Posterior vena cava (tissue), 2 donors: Measurements from ENCODE around the gene NT5DC2. TPM values are rescaled to one million over a fixed set of nuclear protein-coding genes. Genes with fewer than 3 reads are reported as not detected.

Experiments used
- DNase-seq: peaks from one replicate; pipeline ENCODE4 v3.0.0-alpha.2; 2020; ENCODE audit warnings: low spot score
- intact Hi-C, 2 donors: fragments of 100-400 bp; cut with DNase I; formaldehyde crosslinking; loops; one replicate each; pipeline versions ENCODE4 v1.14.1 to v1.14.2; 2022 to 2023
- total RNA-seq, 2 donors: library from RNA; stranded (reverse); fragmentation: NEBNext Ultra II Directional; extraction: Animal tissue kit (Norgen Biotek cat#: 25700); gene quantifications; one replicate each; pipeline ENCODE4 v1.2.1, GENCODE V29; 2021
- donor health status: DM: yes; HTN: yes; CAD: no.
- donor health status: DM: yes; HTN: yes; CAD: no.

NT5DC2 gene
- total RNA-seq, 2 donors from 2014 or later, result 42.7 to 48.6 TPM

DNA sequence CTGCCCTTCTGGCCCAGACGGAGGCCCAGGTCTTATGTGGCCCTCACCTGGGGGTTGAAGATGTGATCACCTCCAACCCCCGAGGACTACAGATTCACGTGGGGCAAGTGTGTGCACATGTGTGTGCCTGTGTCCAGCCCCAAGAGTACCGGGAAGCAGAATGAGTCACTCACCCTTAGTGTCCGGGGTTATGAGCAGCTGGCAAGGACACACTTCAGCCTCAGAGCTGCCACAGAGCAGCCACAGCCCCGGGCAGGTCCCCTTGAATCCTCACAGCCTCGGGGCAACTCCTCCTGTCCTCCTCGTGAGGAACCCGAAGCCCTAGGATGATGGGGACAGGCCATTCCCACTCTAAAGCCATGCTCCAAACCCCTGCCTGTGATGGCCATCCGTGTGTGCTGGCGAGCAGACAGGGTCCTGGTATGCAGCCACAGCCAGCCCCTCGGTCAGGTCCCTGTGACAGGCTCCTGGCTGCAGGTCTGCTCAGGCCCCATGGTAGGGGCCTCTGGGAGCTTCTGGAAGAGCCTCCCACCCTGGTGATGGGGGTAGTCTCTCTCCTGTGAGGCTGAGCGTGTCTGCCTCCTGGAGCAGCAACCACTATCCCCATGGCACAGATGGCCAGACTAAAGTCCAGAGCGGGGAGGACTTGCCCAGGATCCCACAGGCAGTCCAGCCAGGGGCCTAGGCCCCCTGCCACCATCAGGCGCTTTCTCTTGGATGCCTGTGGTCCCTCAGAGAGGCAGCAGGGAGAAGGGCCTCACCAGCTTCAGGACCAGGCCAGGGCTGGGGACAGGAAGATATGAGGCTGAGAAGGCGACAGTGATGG is 37.7 kb downstream of the NT5DC2 start:
- intact Hi-C loops, result no loop called here
- no peak for DNase-seq

DNA sequence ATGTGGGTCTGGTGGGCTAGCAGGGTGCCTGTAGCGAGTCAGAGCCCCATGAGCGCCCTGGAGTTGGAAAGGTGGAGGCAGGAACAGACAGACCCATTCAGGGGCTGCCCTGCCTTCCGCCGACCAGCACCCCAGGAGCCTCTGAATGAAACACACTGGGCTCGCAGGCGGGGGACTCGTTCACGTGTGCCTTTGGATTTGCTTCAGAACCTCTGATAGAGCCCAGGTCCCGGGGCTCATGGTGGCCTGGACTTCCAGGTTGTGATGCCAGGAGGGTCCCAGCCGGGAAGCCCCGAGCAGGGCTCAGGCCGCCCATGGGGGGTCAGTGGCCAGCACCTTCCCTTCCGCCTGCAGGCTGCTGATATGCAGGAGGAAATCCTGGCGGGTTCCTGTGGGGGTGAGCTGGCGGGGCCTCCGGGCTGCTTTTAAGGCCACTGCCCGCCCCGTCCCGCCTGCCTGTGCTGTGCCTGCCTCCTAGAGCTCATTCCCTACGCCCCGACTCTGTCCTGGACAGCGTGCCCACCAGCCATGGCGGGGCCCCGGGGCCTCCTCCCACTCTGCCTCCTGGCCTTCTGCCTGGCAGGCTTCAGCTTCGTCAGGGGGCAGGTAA is 38.7 kb downstream of the NT5DC2 start, which contains the start of gene STAB1:
TSS of gene STAB1 (plus strand) at position 453 of the 610 bp plus-strand sequence. CDS start at position 529, 76 bp downstream.
- DNase-seq, result peak; percentile 93
- intact Hi-C loops, result no loop called here

DNA sequence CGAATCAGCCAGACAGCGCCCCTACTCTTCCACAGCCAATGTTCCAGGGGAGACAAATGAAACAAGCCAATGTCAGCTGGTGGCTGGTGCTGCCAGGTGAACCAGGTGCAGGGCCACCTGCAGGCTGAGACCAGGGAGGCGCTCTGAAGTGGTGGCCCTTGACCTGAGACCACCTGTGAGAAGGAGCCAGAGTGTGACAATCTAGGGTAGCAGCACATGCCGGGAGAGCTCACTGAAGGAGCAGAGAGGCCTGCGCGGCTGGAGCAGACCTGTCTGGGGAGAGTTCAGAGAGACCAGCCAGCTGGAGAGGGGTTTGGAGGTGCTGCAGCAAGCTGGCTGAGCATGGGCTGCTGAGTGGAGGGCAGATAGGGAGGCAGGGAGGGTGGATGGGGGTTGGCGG is 39.2 kb downstream of the NT5DC2 start:
- DNase-seq, result no peak
- intact Hi-C loops, result no loop called here

DNA sequence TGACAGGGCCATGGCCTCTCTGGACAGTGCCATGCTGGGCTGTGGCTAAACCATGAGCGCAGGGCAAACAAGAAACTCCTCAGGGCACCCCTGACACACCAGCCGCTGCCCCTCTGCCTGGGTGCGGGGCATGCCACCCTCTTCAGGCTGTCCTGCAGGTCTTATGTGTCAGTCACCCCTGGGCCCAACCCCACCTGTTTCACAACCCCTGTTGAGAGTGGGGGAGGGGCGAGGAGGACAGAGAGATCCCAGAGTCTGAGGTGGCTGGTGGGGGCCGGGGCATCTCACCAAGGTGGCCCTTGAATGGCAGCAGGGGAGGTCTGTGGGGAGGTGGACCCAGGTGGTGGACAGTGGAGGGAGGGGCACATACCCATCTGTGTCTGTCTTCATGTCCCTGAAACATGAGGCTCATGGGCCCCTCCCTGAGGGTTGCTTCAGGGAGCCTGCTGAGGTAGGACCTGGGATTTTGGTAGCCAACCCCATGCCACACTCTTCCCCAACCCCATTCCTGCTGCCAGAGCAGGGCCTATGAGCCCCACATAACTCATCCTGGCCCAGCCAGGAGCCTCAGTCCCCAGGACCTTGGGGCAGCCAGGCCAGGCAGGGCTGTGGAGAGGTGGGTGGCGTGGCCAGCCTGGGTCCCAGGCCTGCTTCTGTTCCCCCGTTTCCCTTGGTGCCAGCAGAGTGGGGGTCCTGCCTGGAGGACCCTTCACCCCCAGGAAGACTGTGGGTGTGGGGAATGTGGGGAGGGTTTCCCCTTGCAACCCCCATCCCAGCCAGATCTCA is 40.2 kb downstream of the NT5DC2 start:
- intact Hi-C loops, result no loop called here
- no peak for DNase-seq

DNA sequence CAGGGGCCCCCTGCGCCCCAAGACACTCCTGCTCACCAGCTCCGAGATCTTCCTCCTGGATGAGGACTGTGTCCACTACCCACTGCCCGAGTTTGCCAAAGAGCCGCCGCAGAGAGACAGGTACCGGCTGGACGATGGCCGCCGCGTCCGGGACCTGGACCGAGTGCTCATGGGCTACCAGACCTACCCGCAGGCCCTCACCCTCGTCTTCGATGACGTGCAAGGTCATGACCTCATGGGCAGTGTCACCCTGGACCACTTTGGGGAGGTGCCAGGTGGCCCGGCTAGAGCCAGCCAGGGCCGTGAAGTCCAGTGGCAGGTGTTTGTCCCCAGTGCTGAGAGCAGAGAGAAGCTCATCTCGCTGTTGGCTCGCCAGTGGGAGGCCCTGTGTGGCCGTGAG is 41.6 kb downstream of the NT5DC2 start:
- DNase-seq, result no peak
- intact Hi-C loops, result no loop called here

DNA sequence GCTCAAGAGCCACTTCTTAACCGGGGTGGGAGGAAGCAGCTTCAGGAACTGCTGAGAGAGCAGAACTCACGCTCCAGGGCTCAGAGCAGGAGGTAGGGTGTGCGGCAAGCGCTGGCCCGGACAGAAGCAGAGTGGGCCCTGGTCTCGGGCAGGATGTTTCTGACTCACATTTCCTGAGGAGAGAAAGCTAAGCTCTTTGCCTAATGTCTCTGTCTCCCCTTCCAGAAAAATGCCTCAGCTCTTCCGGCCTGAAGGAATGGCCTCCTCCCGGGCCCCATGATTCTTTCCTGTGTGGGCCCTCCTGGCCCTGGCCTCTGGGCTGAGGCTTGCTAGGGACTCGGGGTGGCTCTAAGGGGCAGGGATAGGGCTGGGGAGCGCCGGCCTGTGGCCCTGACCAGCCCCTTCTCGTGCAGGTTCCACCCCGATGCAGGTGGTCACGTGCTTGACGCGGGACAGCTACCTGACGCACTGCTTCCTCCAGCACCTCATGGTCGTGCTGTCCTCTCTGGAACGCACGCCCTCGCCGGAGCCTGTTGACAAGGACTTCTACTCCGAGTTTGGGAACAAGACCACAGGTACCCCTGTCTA is 42.6 kb downstream of the NT5DC2 start:
- intact Hi-C loops, result no loop called here
- DNase-seq, result no peak

DNA sequence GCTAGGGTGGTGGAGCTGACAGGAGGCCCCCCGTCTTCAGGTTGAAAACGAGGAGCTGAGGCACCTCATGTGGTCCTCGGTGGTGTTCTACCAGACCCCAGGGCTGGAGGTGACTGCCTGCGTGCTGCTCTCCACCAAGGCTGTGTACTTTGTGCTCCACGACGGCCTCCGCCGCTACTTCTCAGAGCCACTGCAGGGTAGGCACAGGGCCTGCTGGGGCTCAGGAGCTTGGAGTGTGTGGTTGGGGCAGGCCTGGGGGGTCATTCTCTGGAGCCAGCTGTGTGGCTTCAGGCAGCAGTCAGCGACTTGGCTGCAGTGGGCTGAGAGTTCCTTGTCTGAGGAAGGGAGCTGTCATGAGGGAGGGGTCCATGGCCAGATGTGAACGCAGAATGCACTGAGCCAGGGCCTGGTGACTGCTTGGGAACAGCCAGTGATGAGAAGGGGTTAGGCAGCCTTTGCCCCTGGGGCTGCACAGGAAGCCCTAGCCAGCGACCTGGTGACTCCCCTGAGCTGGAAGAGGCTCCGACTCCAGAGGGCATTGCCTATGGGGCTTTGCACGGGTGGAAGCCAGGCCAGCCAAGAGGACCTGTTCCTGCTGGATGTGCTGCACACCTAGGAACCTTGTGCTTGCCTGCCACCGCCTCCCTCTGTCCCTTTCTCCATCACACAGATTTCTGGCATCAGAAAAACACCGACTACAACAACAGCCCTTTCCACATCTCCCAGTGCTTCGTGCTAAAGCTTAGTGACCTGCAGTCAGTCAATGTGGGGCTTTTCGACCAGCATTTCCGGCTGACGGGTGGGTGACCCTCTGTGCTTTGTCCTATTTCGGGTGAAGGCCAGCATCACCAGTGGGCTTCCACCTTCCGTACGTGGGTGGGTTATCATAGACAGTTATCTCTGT is 43.4 kb downstream of the NT5DC2 start:
- intact Hi-C loops, result no loop called here
- DNase-seq, result no peak

DNA sequence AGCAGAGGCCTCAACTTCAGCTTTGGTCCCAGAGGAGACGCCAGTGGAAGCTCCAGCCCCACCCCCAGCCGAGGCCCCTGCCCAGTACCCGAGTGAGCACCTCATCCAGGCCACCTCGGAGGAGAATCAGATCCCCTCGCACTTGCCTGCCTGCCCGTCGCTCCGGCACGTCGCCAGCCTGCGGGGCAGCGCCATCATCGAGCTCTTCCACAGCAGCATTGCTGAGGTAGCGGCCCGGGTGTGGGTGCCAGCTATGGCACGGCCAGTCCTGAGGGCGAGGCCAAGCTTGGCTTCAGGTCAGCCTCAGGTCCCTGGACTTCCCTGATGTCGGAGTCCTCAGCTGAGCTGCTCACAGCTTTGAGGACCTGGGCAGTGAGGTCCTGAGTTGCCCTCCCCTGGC is 44.2 kb downstream of the NT5DC2 start:
- no peak for DNase-seq
- intact Hi-C loops, result no loop called here

DNA sequence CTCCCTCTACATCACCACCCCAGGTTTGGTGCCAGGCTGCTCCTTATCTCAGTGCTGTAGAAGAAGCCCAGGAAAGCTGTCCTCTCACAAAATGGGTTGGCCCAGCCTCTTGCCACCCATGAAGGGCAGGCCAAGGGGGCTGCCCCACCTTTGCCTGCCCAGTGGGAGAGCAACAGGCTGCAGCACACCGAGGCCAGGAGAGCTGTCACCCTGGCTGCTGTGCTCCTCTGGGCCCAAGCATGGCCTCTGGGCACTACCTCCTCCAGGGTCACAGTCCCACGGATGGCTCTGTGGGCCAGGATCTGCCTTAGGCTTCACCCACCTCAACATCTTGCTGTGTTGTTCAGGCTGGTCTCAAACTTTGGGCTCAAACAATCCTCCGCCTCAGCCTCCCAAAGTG is 44.9 kb downstream of the NT5DC2 start:
- DNase-seq, result no peak
- intact Hi-C loops, result no loop called here

DNA sequence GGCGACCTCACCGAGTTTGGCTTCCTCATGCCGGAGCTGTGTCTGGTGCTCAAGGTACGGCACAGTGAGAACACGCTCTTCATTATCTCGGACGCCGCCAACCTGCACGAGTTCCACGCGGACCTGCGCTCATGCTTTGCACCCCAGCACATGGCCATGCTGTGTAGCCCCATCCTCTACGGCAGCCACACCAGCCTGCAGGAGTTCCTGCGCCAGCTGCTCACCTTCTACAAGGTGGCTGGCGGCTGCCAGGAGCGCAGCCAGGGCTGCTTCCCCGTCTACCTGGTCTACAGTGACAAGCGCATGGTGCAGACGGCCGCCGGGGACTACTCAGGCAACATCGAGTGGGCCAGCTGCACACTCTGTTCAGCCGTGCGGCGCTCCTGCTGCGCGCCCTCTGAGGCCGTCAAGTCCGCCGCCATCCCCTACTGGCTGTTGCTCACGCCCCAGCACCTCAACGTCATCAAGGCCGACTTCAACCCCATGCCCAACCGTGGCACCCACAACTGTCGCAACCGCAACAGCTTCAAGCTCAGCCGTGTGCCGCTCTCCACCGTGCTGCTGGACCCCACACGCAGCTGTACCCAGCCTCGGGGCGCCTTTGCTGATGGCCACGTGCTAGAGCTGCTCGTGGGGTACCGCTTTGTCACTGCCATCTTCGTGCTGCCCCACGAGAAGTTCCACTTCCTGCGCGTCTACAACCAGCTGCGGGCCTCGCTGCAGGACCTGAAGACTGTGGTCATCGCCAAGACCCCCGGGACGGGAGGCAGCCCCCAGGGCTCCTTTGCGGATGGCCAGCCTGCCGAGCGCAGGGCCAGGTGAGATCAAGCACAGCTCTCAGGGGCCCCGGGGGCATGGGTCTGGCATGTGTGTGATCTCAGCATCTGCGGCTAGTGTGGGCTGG is 45.6 kb downstream of the NT5DC2 start:
- intact Hi-C loops, result no loop called here
- no peak for DNase-seq

DNA sequence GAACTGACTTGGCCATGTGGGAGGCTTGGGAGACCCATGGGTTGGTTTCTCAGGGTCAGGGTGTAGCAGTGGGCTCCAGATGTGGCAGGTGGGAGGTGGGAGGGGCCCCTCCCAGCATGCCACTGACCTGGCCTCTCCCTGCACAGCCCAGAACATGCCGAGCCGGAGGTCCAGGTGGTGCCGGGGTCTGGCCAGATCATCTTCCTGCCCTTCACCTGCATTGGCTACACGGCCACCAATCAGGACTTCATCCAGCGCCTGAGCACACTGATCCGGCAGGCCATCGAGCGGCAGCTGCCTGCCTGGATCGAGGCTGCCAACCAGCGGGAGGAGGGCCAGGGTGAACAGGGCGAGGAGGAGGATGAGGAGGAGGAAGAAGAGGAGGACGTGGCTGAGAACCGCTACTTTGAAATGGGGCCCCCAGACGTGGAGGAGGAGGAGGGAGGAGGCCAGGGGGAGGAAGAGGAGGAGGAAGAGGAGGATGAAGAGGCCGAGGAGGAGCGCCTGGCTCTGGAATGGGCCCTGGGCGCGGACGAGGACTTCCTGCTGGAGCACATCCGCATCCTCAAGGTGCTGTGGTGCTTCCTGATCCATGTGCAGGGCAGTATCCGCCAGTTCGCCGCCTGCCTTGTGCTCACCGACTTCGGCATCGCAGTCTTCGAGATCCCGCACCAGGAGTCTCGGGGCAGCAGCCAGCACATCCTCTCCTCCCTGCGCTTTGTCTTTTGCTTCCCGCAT is 46.4 kb downstream of the NT5DC2 start:
- intact Hi-C loops, result no loop called here

DNA sequence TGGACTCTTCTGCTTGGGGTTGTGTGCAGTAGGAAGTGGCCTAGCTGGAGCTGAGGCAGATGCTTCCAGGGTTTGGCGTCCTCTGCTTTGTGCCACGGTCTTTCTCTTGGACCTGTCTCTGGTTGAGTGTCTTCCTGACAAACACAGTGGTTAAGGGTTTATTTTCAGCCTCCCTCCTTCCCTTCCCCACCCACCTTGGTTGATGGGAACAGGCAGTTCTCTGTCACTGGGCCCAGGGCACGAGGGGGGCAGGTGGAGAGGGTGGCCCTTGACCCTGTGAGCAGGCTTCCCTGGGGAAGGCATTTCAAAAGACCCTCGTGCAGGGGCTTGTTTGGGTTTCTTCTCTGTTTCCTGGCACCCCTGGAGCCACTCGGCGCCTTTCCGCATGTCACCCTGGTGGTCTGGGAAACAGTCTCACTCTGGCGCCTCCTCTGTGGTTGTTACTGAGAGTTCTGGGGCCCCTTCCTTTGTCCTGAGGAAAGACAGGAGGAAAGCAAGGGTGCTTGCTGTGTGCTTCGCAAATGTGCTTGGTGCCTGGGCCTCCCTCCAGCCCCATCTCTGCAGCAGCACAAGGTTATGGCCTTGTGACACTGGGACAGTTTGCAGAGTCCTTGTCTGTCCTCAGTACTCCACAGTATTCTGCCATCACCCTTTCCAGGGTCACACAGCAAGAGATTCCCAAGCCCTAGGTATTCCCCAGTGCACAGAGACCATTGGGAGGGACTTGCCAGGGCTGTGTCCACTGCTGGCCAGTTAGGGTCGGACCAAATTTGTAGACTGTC is 48.8 kb downstream of the NT5DC2 start:
- DNase-seq, result no peak
- intact Hi-C loops, result no loop called here

More for the DNA sequence above, 46.4 kb downstream of the NT5DC2 start:
- DNase-seq, result no peak

DNA sequence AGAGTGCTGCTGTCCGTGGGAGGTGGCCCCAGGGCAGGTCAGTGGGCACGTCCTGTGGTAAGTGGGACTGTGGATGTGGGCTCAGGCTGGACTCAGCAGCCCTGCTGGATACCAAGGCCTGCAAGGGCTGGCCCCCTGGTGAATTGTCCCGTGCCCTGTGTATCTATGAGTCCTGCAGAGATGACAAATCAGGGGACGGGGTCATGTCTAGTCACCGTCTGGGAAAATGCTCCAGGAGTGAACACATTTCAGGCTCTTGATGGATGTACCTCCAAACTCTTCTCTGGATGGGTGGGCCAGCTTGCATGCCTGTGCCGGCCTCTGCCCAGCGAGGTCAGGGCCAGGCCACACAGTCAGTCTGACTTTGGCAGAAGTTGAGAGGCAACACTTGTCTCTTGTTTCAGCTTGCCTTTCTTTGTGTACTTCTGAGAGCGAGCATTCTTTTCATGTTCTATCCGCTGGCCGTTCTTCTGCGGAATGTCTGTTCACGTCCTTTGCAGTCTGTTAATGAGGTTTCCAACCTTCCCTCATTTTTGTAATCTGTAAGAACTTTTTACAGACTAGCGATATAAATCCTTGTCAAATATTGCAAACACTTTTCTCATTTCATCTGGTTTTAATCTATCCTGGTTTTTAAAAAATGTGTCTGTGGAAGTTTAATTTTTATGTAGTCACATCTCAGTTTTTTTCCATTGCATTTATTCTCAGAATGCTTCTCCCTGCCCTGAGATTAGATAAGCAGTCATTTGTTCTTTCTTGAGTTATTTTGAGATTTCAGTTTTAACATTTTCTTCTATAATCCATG is 49.9 kb downstream of the NT5DC2 start:
- intact Hi-C loops, result no loop called here
- no peak for DNase-seq

DNA sequence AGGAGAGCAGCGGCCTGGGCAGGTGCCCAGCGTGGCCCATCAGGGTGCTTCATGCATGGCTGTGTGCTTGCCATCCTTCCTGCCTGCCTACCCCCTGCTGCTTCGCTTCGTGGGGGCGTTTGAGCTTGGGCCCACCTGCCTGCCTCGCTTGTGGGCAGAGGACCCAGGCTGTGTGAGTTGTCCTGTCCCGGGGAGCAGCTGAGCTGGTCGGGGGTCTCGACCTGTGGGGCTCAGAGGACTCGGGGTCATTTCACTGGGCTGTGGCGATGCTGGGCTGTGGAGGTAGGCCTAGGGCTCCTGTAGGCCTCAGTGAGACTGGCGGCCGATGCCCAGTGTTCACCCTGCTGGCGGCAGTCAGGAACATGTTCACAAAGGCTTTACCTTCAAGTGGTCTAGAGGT is 50.6 kb downstream of the NT5DC2 start:
- intact Hi-C loops, result no loop called here
- no peak for DNase-seq

DNA sequence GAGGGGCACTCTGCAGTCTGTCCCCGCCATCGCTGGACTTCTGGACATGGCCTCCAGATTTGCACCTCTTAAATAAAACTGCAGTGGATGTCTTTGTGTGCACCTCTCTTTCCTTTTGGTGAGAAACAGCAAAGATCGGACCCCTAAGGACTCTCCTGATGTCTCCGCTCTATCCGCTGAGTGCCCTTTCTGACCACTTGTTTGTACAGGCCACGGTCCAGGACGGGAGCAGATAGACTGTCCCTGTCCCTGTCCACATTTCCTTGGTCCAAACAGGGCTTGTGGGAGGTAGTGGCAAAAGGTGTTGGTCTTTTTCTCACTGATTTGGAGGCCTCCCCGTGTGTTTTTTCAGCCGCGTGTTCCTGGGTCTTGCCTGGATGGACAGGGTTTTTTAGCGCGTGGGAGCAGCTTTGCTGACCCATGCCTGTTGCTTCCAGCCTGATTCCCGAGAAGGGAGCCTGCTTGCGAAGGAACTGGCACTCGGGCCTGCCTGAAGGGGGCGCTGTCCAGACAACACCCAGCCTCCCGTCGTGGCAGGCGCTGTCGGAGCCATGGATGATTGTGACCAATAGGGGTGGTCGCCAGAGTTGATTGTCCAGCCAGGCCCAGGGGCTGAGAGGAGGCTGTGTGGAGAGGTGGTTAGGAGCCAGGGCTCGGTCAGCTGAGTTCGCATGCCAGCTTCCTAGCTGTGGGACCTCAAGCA is 51.7 kb downstream of the NT5DC2 start:
- intact Hi-C loops, result no loop called here
- DNase-seq, result no peak
